Hepatic stellate cell (primary cell): ENCODE results near the gene CCDC106.

Source experiments
- DNase-seq: peaks from one replicate; pipeline ENCODE4 v3.0.0; 2011; ENCODE audit warnings: low spot score

Gene CCDC106

DNA sequence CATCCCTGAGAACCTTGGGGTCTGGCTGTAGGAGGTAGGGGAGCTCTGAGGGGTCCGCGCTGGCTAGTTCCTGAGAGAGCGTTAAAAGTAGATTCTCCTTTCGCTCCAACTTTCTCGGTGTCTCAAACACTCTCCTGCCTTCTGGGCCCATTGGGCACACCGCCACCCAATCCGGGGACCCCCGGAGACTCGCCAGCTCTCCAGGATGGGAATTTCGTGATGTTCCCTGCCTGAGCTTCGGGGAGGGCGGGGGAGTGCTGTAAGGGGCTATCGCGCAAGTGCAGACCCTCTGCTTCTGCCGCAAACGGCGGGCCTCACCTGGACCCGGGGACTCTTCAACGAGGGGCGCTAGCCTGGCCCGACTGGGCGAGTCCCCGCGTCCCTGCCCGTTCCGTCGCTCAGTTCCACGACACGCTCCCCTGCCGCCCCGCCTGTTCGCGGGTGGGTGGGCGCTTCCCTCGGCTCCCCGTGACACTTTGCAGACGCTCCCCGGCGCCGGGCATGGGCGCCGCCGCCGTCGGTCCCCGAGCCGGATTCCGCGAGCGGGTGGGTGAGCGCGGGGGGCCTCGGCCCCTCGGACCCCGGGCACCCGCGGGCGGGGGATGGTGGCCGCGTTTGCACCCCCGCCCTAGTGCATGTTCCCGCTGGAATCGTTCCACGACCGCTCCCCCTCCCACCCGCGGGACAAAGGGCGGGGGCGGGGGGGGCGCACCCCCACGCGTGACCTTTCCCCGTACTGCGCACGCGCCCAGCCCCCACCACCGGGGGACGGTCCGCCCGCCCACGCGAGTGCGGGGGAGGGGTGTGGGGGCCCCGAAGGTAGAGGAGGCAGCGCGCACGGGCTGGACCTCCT lies at the start of gene CCDC106:
Gene CCDC106 (plus strand): TSS at position 481 of the 853 bp plus-strand sequence. CDS start 835 bp downstream, outside the sequence.
- peak; percentile 77 for DNase-seq

DNA sequence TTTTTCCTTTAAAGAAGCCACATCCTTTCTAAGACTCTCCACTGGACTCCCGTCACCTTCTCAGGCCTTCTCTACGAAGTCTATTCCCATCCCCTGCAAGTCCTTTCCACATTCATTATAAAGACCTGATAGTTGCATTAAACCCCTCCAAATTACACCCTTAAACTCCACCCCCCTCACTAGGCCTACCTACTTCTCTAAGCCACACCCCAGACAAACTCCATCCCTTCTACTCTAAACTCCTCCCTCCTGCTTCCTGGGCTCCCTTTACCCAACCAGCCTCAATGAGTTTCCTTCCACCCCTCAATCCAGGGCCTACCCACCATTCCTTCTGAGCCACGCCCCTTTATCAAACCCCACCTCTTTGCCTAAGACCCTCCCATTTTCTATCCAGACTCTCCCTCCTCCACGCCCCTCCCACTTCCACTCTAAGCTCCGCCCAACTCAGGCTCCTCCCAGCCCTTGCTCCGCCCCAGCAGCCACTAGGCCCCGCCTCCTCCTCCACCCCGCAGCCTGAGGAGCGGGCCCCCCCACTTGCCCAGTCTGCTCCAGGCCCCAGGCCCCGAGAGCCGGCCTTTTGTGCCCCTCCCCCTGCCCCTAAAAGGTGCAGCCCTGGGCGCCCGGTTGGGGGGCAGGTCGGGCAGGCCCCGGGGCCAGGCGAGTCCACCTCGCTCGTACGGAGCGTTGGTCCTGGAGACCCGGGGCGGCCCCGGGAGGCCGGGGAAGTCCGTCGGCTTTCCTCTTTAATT lies 49.1 kb upstream of the CCDC106 start:
- DNase-seq: peak; percentile 91

DNA sequence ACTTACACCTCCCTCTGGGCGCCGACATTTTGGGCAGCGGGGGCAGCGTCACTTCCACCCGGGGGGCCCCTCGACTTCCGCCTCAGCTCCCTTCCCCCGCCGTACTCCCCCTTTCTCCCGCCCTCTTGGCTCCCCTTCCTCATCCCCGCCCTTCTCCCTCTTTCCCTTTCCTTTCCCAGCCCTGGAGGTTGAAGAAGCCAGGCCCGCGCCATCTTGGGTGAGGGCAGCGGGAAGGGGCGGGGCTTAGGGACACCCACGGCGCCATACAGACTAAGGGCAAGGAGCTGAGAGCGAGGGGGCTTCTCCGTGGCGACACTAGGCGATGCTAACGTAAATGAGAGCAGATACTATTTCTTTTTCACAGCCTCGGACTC lies 48.6 kb upstream of the CCDC106 start, which contains the start of gene FIZ1:
Gene FIZ1 (minus strand): TSS at position 50 of the 374 bp plus-strand sequence. CDS start 1,652 bp downstream, outside the sequence.
- DNase-seq: peak; percentile 95

DNA sequence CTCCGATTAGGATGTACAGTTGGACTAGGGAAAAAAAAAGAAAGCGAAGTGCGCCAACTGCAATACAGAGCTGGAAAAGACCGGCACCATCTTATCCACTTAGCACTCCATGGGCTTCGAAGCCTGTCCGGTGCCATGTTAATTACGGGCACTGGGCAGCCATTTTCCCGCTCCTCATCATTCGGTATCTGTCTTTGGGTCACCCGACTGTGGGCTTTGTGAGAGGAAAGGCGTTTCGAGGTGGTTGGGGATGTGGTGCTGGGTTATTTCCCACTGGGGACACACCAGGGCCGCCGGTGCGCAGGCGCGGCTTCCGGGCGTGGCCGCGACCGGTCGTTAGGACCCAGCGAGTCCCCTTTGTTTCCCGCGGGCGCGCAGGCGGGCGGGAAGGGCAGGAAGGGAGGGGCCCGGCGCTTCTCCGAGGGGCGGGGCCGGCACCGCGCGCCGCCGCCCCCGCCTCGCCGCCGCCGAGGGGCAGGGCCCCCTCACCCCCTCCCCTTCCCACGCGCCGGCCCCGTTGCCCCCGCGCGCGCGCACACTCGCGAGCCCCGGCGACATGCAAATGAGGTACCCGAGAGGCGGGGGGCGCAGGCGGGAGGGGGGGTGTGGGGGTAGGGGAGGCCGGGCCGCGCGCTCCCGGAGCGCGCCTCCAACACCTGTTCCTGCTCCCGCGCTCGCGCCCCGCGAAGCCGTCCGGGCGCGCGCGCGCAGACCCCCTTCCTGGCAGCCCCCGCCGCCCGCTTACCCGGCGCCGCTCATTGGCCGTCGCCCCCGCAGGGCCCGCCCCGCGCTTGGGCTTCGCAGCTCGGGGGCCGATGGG lies 48.0 kb upstream of the CCDC106 start, which contains the start of gene ZNF524:
Gene ZNF524 (plus strand): TSS at position 447 of the 820 bp plus-strand sequence. CDS start 1,825 bp downstream, outside the sequence.
- DNase-seq: peak; percentile 90

DNA sequence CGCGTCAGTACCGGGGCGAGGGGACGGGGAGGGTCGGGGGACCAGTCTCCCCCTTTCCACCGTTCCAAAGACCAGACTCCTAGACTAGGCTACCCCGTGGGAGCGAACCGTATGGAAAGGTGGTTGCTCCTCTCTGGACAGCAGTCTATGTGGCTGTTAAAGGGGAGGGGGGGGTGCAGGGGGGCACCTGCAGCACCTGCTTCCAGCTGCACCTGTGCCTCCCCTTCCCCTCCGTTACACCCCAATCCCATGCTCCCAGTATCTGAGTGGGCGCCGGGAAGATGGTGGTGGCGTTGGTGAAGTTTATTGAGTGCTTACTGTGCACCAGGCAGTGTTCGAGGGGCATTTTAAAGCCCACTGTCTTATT lies 47.4 kb upstream of the CCDC106 start:
- no peak for DNase-seq

DNA sequence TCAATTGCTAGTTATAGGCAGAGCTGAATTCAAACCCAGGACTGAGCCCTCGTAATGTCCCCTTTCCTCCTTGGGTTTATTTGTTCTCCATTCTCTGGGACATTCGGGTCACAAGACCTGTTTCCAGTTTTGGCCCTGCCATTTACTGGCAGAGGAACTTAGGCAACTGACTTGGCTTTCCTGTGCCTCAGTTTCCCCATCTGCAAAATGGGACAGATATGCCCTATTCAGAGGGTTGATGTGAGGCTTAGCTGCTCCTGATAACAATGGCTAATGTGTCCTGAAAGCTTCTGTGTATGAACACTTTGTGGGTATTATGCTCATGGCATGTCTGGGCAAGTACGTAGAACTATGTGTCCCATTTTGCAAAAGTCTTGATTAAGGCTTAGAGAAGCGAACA lies 46.9 kb upstream of the CCDC106 start:
- DNase-seq: no peak

DNA sequence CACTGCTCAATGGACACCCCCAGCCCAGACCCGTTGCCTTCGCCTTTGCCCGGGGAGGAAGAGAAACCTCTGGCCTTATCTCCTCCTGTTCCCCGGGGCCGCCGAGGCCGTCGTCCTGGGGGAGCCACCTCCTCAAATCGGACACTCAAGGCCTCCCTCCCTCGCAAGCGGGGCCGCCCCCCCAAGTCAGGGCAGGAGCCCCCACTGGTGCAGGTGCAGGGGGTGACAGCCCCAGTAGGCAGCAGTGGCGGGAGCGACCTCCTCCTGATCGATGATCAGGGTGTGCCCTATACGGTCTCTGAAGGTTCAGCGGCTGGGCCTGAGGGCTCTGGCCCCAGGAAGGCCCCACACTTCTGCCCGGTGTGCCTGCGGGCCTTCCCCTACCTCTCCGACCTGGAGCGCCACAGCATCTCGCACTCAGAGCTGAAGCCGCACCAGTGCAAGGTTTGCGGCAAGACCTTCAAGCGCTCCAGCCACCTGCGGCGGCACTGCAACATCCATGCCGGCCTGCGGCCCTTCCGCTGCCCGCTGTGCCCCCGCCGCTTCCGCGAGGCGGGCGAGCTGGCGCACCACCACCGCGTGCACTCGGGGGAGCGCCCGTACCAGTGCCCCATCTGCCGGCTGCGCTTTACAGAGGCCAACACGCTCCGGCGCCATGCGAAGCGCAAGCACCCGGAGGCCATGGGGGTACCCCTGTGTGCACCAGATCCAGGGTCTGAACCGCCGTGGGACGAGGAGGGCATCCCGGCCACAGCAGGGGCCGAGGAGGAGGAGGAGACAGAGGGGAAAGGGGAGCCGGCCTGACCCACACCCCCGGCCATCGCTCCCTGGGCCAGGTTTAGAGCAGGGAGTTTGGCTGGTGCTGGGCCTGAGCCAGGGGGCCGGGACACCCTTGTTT lies 45.7 kb upstream of the CCDC106 start:
- DNase-seq: no peak

DNA sequence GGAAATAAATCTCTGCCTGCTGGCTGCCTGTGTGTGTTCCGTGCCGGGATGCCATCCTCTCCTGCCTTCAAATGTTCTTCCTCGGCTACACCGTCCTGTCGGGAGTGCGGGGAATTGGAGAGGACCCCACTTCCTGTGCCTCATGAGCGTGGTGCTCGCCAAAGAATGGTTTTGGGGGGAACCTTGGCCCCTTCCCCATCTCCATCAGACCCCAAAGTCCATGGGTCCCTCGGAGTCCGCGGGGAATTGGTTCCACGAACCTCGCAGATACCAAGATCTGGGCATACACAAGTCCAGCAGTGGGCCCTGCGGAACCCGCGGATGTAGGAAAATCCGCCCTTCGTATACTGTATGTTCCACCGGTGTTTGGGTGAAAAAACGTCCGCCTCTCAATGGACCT lies 44.9 kb upstream of the CCDC106 start:
- no peak for DNase-seq

DNA sequence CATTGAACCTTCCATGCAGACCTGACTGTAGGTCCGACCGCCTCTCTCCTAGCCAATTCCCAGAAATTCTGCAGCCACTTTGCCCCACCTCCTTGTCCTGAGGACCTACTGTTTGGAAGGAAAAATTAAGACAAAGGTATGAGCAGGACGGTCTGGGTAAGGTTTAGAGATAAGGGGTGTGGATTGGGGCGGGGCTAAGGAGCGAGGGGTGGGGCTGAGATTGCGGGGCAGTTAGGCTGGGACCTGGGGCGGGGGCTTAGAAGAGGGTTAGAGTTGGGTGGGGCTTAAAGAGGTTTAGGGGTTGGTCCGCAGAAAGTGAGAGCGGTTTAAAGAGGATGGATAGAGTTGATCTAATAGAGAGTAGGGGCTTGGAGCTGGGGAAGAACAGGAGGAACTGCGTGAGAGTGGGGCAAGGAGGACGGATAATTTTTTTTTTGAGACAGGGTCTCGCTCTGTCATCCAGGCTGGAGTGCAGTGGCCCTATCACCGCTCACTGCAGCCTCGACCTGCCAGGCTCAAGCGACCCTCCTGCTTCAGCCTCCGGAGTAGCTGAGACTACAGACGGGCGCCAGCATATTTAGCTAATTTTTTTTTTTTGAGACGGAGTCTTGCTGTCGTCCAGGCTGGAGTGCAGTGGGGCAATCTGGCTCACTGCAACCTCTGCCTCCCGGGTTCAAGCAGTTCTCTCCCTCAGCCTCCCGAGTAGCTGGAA lies 44.3 kb upstream of the CCDC106 start:
- no peak for DNase-seq

DNA sequence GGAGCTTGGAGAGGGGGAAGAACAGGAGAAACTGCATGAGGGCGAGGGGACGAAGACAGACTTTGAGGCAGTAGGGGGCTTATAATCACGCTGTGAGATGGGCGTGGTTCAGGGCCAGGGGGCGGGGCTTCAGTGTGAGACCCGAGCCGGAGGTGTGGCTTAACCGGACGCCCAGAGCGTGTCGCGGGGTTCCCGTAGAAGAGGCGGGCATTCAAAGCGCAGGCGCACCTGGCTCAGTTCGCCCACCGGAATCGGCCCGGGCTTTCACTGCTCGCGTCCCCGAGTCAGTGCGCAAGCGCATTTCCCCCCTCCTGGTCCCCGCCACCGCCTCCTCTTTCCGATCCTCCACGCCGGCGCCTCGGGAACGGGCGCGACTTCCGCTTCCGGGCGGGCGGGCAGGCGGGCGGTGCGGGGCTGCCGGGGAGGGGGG lies 42.8 kb upstream of the CCDC106 start:
- peak; percentile 98 for DNase-seq

DNA sequence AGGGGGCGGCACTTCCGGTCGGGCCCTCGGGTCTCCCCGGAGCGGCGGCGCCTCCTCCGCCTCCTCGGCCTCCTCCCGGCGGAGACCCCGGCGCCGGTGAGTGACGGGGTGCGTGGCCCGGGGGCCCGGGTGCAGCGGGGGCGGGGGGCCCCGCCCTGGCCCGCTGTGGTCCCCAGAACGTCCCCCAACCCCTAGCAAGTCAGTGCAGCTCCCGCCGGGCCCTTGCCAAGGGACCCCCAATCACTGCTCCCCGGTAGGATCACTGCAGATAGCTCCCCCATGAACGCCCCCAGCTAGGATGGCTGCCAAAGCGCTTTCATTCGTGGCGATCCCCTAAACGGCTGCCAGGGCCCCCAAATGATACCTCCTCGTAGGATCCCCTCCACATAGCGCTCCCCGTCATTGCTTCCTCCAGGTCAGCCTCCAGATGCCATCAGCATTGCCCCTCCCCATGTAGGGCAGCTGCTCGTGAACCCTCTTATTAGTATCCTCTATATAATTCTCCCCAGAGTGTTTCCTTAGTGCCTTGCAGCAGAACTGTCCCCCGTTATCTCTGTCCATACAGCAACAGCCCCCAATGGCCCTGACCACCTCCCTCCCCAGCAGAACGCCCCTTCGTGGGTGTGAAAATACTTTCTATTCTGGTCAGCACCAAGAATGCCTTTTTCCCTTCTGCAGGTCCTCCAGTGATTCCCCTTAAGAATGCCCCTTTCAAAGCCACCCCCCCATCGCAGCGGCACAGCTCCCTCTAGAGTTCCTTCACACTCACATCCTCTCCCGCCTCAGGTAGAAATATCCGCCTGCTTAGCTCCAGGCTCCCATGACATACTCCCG lies 42.2 kb upstream of the CCDC106 start, which contains the start of gene ZNF865:
Gene ZNF865 (plus strand): TSS at position 11 of the 834 bp plus-strand sequence. CDS start 7,972 bp downstream, outside the sequence.
- peak; percentile 89 for DNase-seq

DNA sequence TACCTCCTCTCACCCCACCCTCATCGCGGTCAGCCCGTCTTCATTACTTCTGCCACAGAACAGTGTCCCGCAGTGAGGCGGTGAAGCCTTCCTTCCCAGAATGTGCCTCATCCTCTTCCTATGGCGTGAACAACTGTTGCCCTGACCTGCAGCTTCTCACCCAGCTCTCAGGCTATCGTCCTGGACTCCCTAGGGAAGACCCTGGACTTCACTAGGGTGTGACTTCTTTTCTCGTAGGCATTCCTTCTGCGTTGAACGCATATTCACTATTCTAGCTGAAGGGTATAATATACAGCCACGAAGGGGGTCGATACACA lies 41.6 kb upstream of the CCDC106 start:
- DNase-seq: no peak

DNA sequence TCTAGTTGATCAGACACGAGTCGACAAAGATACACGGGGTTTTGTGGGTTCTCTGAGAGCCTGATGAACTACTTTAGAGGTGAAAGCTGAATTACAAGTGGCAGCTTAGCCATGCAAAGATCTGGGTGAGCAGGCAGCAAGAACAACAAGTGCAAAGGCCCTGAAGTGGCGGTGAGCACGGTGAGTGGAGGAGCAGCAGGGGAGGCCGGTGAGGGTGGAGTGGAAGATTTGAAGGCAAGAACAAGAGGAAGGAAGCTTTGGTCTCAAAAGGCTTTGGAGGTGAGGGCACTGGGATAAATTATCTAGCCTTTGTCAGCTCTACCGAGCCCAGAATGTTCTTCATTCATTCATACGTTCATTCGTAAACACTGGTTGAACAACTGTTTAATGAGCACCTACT lies 41.2 kb upstream of the CCDC106 start:
- DNase-seq: no peak

DNA sequence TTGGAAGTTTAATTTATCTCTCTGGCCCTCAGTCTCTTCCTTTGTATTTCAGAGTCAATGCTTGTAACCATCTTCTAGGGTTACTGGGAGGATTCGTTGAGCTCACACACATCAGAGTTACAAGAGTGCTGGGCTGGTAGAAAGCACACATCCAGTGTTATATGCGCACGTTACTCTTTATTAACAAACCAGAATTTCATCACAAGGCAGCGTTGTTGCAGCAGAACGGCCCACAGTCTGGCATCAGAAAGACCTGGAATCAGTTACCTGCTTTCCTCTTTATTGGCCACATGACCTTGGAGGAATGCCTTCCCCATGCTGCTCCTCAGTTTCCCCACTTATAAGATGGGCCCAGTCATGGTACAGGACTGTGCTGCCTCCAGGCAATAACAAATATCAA lies 38.7 kb upstream of the CCDC106 start:
- DNase-seq: no peak

DNA sequence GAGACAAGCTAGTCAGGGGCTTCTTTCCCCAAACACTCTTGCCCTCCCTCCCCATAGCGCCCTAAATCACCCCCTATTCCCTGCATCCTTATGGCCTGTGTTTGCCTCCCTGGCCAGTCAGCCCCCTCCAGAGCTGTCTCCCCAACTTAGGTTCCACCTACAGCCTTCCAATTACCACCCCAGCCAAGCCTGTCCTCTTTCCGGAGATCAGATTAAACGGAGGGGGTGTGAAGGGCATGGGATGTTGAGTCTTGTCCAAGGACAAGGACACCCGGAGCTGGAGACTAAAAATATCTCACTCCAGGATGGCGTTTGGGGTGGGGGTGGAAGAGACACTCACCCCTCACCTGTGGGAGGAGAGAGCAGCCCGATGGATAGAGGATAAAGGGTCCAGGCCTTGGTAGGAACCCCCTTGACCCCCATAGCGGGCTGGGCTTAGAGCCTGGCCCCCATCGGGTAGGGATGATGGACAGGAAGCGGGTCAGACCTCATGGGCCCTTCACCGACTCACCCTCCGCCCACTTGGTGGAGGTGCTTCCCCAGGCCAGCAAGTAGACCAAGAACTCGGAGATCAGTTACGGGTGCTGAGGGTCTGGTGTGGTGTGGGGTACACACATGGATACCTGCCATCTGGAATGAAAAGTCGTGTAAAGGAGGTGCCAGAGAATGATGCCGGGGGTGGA lies 36.6 kb upstream of the CCDC106 start:
- no peak for DNase-seq

DNA sequence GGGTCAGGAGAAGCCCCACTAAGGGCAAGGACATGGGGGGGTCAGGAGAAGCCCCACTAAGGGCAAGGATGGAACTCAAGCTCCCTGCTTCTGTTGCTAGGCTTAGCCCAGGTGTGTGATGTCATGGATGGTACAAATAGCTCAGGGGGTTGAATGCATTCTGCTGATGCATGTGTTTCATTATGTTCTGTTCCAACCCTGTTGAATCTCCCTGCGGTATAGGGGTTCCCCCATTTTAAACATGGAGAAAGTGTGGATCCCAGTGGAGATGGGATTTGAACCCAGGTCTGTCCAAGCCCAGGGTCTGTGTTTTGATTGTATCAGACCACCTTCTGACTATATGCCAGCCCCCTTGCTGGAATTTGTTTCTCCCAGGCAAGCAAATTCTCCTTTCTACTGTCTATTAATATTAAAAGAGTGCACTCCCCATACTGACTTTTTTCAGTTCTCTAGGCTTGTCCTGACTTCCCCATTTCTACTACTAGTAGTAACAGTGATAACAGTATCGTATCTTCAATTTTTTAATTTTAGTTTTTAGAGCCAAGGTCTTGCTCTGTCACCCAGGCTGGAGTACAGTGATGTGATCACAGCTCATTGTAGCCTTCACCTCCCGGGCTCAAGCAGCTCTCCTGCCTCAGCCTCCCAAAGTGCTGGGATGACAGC lies 35.9 kb upstream of the CCDC106 start:
- no peak for DNase-seq

DNA sequence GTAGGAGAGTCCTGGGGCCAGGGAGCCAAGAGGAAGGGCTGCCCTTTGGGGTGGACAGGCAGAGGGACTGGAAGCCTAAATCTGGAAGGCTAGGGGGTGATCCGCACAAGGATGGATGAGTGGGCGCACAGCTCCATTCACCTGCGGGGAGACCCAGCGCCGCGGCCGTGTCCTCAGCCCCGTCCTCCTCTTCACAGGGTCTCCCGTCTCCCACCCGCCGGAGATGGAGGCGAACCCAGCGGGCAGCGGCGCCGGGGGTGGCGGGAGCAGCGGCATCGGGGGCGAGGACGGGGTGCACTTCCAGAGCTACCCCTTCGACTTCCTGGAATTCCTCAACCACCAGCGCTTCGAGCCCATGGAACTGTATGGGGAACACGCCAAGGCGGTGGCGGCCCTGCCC lies 34.6 kb upstream of the CCDC106 start:
- DNase-seq: no peak

DNA sequence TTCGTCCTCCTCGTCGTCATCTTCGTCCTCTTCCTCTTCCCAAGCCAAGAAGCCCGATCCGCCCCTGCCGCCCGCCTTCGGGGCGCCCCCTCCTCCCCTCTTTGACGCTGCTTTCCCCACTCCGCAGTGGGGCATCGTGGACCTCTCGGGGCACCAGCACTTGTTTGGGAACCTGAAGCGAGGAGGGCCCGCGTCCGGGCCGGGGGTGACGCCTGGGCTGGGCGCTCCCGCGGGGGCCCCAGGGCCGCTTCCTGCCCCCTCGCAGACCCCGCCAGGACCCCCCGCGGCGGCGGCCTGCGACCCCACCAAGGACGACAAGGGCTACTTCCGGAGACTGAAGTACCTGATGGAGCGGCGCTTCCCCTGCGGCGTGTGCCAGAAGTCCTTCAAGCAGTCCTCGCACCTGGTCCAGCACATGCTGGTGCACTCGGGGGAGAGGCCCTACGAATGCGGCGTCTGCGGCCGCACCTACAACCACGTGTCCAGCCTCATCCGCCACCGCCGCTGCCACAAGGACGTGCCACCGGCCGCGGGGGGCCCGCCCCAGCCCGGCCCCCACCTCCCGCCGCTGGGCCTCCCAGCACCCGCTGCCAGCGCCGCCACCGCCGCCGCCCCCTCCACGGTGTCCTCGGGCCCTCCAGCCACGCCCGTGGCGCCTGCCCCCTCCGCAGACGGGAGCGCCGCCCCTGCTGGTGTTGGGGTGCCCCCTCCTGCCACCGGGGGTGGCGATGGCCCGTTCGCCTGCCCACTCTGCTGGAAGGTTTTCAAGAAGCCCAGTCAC lies 33.9 kb upstream of the CCDC106 start:
- DNase-seq: no peak
